Bronchial epithelial cell (primary cell): ENCODE results near the gene CLDN5. TPM values are rescaled to one million over a fixed set of nuclear protein-coding genes. Genes with fewer than 3 reads are reported as not detected.

Source experiments
- DNase-seq: peaks from one replicate; pipeline ENCODE4 v3.0.0-alpha.2; 2010; ENCODE audit warnings: low read depth
- FAIRE-seq: peaks from 2 replicates; lab custom pipeline; 2011; peaks lifted over from hg19 to GRCh38; lab: Jason Lieb, UNC
- H3K27me3 ChIP-seq: 2 replicates; pipeline ENCODE4 v1.5.1; 2011; ENCODE audit warnings: low read length; ENCODE audit not compliant: control insufficient read depth, insufficient read depth
- H3K36me3 ChIP-seq: 2 replicates; pipeline ENCODE4 v1.5.1; 2011; ENCODE audit warnings: low read length; ENCODE audit not compliant: control insufficient read depth, insufficient read depth
- H3K4me3 ChIP-seq: 2 replicates; pipeline ENCODE4 v1.5.1; 2011; ENCODE audit warnings: mild to moderate bottlenecking, low read depth, low read length, control low read depth
- CTCF ChIP-seq: IDR thresholded peaks from 2 replicates; pipeline ENCODE4 v1.5.1; 2011; ENCODE audit warnings: mild to moderate bottlenecking, moderate library complexity, low read length, control low read depth, inconsistent platforms; ENCODE audit not compliant: insufficient read depth, severe bottlenecking
- total RNA-seq: library from RNA; depleted of rRNA; stranded (reverse); fragments of >200 nt; gene quantifications from 2 replicates; pipeline ENCODE4 v1.2.1, GENCODE V29; 2014

CLDN5 gene
- total RNA-seq, 1 donor from 2014 or later = 2.4 TPM

- Histone ChIP-seq H3K36me3 (no peaks in the 10 kb centered on the region), H3K4me3 (no peak overlapping the region), H3K27me3 (no peaks in the 10 kb centered on the region)
- no peak for FAIRE-seq
- peak; percentile 52 for DNase-seq
- TF ChIP-seq CTCF = peak; percentile 40
Observed at GRCh38 chr22:19495562-19496323, 28.5 kb downstream of the CLDN5 start.

GRCh38 chr22:19494676-19495173, 29.5 kb downstream of the CLDN5 start:
- FAIRE-seq (no peak), DNase-seq (no peak)
- no peak for TF ChIP-seq CTCF
- no peak overlapping the region for H3K4me3 ChIP-seq
- no peaks in the 10 kb centered on the region for H3K27me3 ChIP-seq
- no peaks in the 10 kb centered on the region for H3K36me3 ChIP-seq

GRCh38 chr22:19494001-19494560, 30.1 kb downstream of the CLDN5 start:
- TF ChIP-seq CTCF = no peak
- no peak for DNase-seq
- Histone ChIP-seq H3K36me3 (no peaks in the 10 kb centered on the region), H3K4me3 (no peak overlapping the region), H3K27me3 (no peaks in the 10 kb centered on the region)
- no peak for FAIRE-seq

- no peaks in the 10 kb centered on the region for H3K27me3 ChIP-seq
- FAIRE-seq (no peak), DNase-seq (no peak)
- no peak for TF ChIP-seq CTCF
- no peak overlapping the region for H3K4me3 ChIP-seq
- no peaks in the 10 kb centered on the region for H3K36me3 ChIP-seq
Observed at GRCh38 chr22:19492504-19493174, 31.6 kb downstream of the CLDN5 start.

GRCh38 chr22:19490628-19491230, 33.5 kb downstream of the CLDN5 start:
- Histone ChIP-seq H3K4me3 (no peak overlapping the region), H3K36me3 (no peaks in the 10 kb centered on the region), H3K27me3 (no peaks in the 10 kb centered on the region)
- no peak for DNase-seq
- FAIRE-seq = no peak
- TF ChIP-seq CTCF = no peak
